KMS-11 (cell line): ENCODE data around the gene KLRK1.
"Not testable (repeated sequence)": the region's sequence is repeated elsewhere in the genome, so short reads cannot be mapped to it uniquely, and the experiment has no call there.

Source experiments
- H2AFZ ChIP-seq: fragments of 200-600 bp; sonication (generic); 2 replicates; pipeline ENCODE4 v1.6.1; 2016; ENCODE audit warnings: antibody characterized with exemption, mixed run types, low read depth
- H3K27ac ChIP-seq: fragments of 200-600 bp; sonication (generic); 2 replicates; pipeline ENCODE4 v1.6.1; 2016; ENCODE audit warnings: mild to moderate bottlenecking, mixed run types
- H3K27me3 ChIP-seq: fragments of 200-600 bp; sonication (generic); 2 replicates; pipeline ENCODE4 v1.6.1; 2017; ENCODE audit warnings: mild to moderate bottlenecking, low read depth, mixed run types, moderate library complexity; ENCODE audit not compliant: insufficient read depth
- H3K36me3 ChIP-seq: fragments of 200-600 bp; sonication (generic); 2 replicates; pipeline ENCODE4 v1.6.1; 2017; ENCODE audit warnings: mild to moderate bottlenecking, mixed run types; ENCODE audit not compliant: insufficient read depth
- H3K4me1 ChIP-seq: fragments of 200-600 bp; sonication (generic); 2 replicates; pipeline ENCODE4 v1.6.1; 2016; ENCODE audit warnings: mild to moderate bottlenecking, low read depth, mixed run types; ENCODE audit not compliant: poor library complexity, severe bottlenecking
- H3K4me2 ChIP-seq: fragments of 200-600 bp; sonication (generic); 2 replicates; pipeline ENCODE4 v1.7.0; 2016; ENCODE audit warnings: mild to moderate bottlenecking, mixed run types
- H3K4me3 ChIP-seq: fragments of 200-600 bp; sonication (generic); IDR thresholded peaks from 2 replicates; pipeline ENCODE4 v1.6.1; 2017; ENCODE audit warnings: low read depth, low read length, mixed read lengths; ENCODE audit not compliant: insufficient read depth
- H3K79me2 ChIP-seq: fragments of 200-600 bp; sonication (generic); 2 replicates; pipeline ENCODE4 v1.6.1; 2016; ENCODE audit warnings: low read depth, mixed run types; ENCODE audit not compliant: insufficient read depth
- H3K9ac ChIP-seq: fragments of 200-600 bp; sonication (generic); 2 replicates; pipeline ENCODE4 v1.6.1; 2016; ENCODE audit warnings: mild to moderate bottlenecking, mixed run types
- H4K20me1 ChIP-seq: fragments of 200-600 bp; sonication (generic); 2 replicates; pipeline ENCODE4 v1.6.1; 2016; ENCODE audit warnings: mild to moderate bottlenecking, mixed run types; ENCODE audit not compliant: insufficient read depth
- TF ChIP-seq, protein P1 (sequence below): fragments of 200-600 bp; sonication (generic); conservative IDR thresholded peaks from 2 replicates; pipeline ENCODE4 v1.6.1; 2017; ENCODE audit warnings: low read depth, mild to moderate bottlenecking, antibody characterized with exemption, low read length, moderate library complexity, mixed read lengths

Gene KLRK1

DNA sequence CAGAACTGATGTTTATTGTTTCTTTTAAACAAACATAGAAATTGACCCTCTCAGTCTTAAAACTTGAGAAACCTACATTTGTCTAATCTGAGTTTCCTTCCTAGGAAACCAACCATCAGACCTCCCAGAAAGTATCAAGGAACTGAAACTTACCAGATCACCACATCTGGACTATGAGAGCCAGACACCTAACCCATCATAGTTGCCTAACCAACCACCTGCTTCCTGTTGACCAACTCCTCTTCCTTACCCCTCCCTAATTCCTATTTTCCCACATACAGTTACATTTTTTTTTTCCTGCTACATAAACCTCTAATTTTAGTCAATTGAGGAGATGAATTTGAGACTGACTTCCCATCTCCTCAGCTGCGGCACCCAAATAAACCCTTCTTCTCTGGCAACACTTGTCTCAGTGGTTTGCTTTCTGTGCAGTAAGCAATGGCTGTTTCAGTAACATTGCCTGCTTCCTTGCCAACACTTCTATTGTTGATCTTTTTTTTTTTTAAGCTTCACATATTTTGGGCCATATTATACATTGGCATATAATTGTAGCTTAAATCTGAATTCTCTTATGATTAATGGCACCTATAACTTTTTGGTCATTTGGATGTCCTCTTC lies 47.8 kb downstream of the KLRK1 start:
- TF ChIP-seq, protein P1, sequence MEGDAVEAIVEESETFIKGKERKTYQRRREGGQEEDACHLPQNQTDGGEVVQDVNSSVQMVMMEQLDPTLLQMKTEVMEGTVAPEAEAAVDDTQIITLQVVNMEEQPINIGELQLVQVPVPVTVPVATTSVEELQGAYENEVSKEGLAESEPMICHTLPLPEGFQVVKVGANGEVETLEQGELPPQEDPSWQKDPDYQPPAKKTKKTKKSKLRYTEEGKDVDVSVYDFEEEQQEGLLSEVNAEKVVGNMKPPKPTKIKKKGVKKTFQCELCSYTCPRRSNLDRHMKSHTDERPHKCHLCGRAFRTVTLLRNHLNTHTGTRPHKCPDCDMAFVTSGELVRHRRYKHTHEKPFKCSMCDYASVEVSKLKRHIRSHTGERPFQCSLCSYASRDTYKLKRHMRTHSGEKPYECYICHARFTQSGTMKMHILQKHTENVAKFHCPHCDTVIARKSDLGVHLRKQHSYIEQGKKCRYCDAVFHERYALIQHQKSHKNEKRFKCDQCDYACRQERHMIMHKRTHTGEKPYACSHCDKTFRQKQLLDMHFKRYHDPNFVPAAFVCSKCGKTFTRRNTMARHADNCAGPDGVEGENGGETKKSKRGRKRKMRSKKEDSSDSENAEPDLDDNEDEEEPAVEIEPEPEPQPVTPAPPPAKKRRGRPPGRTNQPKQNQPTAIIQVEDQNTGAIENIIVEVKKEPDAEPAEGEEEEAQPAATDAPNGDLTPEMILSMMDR: no peak
- Histone ChIP-seq H3K4me3 (no peak overlapping the region), H4K20me1 (no peaks in the 10 kb centered on the region), H3K36me3 (no peaks in the 10 kb centered on the region), H3K4me1 (peaks cover 7% of the 10 kb centered on the region), H3K4me2 (no peak overlapping the region), H3K27ac (no peak overlapping the region), H2AFZ (no peak overlapping the region), H3K9ac (no peak overlapping the region), H3K79me2 (no peaks in the 10 kb centered on the region), H3K27me3 (no peaks in the 10 kb centered on the region)

DNA sequence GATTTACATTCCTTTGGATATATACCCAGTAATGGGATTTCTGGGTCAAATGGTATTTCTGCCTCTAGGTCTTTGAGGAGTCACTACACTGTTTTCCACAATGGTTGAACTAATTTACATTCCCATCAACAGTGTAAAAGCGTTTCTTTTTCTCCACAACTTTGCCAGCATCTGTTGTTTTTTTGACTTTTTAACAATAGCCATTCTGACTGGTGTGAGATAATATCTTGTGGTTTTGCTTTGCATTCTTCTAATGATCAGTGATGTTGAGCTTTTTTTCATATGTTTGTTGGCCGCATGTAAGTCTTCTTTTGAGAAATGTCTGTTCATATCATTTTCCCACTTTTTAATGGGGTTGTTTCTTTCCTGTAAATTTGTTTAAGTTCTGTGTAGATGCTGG lies 48.9 kb downstream of the KLRK1 start:
- not testable (repeated sequence) for H3K27me3 ChIP-seq, H3K4me1 ChIP-seq, H2AFZ ChIP-seq, H3K9ac ChIP-seq, H3K4me3 ChIP-seq, H3K79me2 ChIP-seq, H3K27ac ChIP-seq, H3K4me2 ChIP-seq, H3K36me3 ChIP-seq, H4K20me1 ChIP-seq

DNA sequence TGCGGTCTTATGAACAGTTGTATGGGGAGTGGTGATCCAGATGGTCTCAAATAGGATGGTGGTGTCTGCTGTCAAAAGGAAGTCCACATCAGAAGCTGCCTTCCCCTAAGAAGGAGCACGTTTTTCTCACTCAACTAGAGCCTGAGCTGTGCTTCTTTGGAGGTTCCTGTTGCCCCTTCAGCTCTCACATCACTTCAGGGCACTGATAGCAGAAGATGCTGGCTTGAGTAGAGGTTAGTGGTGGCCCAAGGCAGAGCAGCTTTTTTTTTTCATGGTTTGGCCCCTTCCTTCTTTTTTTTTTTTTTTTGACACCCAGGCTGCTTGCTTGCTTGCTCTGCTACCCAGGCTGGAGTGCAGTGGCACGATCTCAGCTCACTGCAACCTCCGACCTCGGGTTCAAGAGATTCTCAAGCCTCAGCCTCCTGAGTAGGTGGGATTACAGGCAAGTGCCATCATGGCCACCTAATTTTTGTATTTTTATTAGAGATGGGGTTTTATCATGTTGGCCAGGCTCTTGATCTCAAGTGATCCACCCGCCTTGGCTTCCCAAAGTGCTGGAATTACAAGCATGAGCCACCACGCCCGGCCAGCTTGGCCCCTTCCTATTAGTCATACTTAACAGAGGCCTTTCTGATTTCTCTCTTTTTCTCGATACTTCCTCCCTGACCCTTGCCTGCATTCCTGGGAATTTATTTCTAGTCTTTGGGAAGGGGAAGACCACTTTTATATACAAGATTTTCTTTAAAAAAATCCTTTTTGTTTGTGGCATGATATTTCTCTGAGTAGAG lies 50.6 kb downstream of the KLRK1 start:
- Histone ChIP-seq H2AFZ (no peak overlapping the region), H4K20me1 (no peaks in the 10 kb centered on the region), H3K27me3 (no peaks in the 10 kb centered on the region), H3K4me2 (no peak overlapping the region), H3K4me1 (peaks cover 7% of the 10 kb centered on the region), H3K36me3 (no peaks in the 10 kb centered on the region), H3K79me2 (no peaks in the 10 kb centered on the region), H3K4me3 (no peak overlapping the region), H3K9ac (no peak overlapping the region), H3K27ac (no peak overlapping the region)
- TF ChIP-seq, protein P1: no peak

DNA sequence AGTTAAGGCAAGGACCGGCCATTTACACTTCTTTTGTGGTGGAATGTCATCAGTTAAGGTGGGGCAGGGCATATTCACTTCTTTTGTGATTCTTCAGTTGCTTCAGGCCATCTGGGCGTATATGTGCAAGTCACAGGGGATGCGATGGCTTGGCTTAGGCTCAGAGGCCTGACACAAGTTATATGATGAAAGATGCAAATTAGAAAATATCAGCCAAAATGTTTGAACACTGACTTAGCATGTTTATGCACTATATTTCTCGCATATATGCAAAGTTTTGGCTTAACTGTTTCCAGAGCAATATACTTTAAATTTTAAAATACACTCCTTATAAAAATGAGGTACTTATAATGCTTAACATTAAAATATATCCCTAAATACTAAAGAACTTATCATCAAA lies 51.4 kb downstream of the KLRK1 start:
- not testable (repeated sequence) for H3K79me2 ChIP-seq, H3K27me3 ChIP-seq, H3K4me1 ChIP-seq, H2AFZ ChIP-seq, H4K20me1 ChIP-seq, H3K27ac ChIP-seq, H3K9ac ChIP-seq, H3K4me3 ChIP-seq, H3K4me2 ChIP-seq, H3K36me3 ChIP-seq

DNA sequence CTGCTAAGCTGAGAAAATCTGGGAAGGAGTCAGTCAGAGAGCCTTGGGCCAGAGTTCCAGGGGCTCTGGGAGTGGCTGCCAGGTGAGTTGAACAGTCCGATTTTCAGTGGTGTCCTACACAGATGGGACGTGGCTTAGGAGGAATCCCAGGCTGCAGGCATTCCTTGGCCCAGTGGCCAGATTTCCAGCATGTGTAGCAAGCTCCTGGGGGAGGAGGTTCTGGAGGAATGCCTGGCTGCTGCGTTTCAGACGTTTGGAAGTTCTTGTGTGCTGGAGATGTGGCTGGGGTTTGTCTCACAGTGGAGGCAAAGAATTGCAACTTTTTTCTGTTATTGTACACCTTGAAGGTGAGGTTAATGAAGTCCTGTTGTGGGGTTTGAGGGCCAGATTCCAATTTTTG lies 53.6 kb downstream of the KLRK1 start:
- not testable (repeated sequence) for H4K20me1 ChIP-seq, H3K9ac ChIP-seq, H3K27ac ChIP-seq, H3K4me2 ChIP-seq, H3K4me1 ChIP-seq, H3K79me2 ChIP-seq, H3K27me3 ChIP-seq, H3K4me3 ChIP-seq, H2AFZ ChIP-seq, H3K36me3 ChIP-seq
